Limb (tissue), 2 donors: ENCODE measurements around the gene SSTR1.

Source experiments
- DNase-seq, 2 donors: peaks; one replicate each; pipeline ENCODE4 v3.0.0-alpha.2; 2016; ENCODE audit errors: extremely low spot score in 2 of 2

SSTR1 gene

DNA sequence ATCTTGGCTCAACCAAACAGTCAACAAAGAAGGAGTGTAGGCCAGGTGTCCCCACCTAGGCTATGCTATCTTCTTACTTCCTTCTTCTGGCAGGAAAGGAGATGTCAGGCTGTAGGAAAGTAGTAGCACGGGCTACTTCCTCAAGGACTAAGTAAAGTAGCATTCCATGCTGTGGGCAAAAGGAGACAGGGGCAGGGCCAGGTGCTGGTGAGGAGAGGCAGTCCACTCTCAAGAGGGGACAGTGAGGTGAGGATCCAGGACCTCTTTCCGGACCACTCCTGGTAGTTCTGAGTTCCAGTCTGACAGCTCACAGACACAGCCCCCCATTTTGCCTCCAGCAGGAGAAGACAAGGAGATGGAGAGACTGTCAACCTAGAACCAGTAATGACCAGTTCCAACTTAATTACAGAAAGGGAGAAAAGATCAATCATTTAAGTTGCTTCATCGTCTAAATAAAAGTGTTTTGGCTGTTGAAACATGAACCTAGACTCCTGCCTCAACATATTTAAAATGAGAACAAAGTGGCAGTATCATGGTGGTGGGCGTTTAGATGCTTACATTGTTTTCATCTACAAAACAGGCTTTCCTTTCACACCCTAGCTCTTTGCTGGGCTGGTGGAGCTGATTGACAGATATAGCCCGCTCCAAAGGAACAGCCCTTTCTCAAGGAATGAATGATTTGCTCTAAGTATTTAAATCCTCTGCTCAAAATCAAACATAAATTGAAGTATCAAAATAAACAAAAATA, 5.1 kb upstream of the SSTR1 start:
- DNase-seq = no peak

DNA sequence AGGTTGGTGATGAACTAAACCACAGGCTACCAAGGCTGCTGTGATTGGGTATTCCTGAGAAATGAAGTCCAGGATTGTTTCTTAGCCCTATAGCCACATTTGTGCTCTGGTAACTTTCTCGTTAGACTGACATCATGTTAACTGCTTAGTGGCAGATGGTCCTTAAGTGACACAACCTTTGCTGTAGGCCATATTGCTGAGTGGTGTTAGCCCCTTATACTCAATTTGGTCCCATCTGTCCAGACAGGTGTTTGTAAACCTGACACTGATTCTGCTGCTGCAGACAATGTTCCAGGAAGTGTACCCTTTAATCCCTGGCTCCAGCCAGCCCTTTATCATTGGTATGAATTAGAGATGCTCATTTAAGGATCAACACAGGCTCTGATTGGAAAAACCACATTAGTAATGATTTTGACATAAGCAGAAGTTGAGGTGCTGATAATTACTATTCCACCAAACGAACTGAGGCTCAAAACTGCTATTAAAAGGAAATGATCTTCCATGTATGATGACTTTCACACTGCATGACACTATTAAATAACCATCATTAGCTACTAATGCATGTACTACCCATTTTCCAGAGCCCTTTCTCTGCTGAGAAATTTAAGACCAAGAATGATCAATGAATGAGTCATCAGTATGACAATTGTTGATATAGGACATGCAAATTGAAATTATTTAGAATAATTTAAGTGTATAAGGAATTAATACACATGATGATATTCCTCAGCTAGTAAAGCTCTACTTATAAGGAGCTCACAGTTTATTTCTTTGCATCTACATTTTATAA, 3.6 kb upstream of the SSTR1 start:
- DNase-seq = no peak

DNA sequence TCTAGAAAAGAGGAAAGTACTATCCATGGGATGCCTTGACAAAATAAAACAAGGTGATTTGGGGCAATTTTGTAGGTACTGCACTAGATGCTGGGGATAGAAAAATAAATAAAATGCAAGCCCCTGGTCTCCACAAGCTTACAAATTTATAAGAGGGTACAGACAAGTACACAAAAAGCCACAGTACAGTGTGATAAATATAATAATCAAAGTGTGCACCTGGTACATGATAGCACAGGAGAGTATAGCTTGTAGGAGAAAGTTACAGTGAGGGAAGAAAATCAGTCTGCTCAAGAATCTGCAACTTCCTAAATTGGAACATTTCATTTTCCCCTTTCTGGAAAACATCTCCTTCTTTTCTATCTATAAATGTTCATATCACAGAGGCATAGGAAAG, 3.0 kb upstream of the SSTR1 start:
- no peak for DNase-seq

DNA sequence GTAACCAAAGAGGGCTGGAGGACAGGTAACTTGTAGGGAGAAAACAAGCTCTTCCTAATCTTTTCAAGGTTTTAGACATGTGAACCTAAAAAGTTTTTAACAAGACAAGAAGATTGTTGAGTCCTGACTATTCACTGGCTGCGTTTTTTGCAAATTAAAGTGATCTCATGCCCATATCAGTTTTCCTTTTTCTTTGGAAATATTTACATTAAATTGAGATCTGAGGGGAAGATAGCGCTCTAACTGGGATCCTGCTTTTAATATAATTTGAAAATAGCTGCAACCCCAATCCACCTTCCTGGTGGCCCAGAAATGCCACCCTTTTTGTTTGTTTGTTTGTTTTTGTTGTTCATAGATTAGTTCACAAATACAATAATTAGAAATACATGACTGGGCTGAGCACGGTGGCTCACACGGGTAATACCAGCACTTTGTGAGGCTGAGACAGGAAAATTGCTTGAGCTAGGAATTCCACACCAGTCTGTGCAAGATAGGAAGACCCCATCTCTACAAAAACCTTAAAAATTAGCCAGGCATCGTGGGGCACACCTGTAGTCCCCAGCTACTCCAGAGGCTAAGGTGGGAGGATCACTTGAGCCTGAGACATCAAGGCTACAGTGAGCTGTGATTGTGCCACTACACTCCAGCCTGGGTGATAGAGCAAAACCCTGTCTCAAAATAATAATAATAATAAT, 2.4 kb upstream of the SSTR1 start:
- DNase-seq = no peak

DNA sequence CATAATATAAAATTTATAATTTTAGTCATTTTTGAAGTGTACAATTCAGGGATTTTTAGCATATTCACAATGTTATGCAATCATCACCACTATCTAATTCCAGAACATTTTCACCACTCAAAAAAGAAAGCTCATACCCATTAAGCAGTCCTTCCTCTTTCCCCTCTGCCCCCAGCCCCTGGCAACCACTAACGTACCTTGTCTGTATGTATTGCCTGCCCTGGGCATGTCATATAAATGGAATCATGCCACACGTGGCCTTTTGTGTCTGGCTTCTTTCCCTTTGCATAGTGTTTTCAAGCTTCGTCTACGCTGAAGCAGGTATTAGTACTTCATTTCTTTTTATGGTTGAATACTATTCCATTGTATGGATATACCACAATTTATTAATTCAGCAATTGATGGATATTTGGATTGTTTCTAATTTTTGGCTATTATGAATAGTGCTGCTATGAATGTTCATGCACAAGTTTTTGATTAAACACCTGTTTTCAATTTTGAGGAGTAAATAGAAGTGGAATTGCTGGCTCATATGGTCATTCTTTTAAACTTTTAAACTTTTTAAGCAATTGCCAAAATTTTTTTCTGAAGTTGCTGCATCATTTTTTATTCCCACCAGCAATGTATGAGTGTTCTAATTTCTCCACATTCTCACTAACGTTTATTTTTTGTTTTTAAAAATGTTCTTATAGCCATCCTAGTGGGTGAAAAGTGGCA, 1.6 kb upstream of the SSTR1 start:
- DNase-seq = no peak

DNA sequence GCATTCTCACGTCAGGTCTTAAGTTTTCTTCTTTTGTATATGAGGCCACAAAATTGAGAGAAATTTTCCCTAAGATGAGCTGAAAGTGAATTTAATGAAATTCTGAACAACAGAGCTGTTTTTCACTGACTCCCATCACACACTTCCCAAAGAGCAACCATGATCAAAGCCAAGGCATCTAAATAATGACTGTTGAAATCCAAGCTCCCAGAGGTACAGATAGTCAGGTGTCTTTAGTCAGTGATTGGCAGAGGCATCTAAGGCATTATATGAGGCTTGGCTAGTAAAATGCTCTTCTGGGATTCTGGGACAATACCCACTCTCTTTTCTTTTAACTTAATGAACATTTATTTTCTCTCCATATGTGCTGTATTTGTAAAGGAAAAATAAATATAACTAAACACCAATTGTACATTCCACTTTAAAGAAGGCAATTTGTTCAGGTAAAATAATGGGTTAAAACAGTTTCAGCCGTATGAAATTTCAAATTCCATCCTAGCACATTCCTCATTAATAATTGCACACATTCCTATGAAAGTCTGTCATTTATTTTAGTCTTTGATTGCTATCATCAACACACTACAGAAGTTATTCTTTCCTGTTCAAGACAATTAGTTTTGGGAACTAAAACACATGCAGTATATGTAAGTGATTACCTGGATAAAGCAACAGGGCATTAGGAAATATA, 871 bp upstream of the SSTR1 start:
- DNase-seq = no peak

DNA sequence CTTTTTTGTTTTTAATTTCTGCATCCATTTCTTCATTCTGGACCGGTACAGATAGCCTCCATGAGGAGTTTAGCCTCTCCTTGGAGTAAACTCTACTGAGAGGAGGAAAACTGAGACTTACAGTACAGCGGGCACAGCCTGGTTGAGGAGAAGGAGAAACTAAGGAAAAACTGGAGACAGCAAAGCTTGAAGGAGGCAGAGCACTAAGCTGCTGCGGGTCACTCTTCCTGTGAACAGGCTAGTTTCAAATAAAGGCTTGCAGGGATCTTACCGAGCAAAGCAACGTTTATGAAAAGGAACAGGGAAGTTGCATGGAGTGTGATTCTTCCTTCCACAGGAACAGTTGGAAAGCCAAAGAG, 348 bp upstream of the SSTR1 start:
- DNase-seq = no peak

DNA sequence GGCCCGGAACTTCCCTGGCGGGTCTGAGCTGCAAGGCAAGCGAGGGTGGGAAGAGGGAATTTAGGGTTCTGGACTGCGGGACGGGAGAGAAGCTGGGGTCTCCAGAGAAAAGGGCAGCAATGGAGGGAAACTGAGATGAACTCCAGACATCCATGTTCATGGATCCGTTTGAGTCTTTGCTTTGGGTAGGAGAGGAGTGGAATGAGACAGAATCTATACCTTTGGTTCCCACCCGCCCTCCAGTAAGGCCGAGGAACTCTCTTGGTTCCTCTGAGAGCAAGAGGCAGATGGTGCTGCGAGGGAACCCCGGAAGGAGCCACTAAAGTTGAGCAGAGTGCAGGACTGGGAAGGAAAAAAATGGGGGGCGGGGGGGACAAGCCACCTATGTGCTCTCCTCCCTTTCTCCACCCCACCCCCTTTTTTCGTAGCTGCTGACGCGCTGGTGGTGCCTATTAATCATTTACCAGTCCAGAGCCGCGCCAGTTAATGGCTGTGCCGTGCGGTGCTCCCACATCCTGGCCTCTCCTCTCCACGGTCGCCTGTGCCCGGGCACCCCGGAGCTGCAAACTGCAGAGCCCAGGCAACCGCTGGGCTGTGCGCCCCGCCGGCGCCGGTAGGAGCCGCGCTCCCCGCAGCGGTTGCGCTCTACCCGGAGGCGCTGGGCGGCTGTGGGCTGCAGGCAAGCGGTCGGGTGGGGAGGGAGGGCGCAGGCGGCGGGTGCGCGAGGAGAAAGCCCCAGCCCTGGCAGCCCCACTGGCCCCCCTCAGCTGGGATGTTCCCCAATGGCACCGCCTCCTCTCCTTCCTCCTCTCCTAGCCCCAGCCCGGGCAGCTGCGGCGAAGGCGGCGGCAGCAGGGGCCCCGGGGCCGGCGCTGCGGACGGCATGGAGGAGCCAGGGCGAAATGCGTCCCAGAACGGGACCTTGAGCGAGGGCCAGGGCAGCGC, 1.2 kb downstream of the SSTR1 start:
- DNase-seq = peak in 1 of 2 donors; percentile 65

DNA sequence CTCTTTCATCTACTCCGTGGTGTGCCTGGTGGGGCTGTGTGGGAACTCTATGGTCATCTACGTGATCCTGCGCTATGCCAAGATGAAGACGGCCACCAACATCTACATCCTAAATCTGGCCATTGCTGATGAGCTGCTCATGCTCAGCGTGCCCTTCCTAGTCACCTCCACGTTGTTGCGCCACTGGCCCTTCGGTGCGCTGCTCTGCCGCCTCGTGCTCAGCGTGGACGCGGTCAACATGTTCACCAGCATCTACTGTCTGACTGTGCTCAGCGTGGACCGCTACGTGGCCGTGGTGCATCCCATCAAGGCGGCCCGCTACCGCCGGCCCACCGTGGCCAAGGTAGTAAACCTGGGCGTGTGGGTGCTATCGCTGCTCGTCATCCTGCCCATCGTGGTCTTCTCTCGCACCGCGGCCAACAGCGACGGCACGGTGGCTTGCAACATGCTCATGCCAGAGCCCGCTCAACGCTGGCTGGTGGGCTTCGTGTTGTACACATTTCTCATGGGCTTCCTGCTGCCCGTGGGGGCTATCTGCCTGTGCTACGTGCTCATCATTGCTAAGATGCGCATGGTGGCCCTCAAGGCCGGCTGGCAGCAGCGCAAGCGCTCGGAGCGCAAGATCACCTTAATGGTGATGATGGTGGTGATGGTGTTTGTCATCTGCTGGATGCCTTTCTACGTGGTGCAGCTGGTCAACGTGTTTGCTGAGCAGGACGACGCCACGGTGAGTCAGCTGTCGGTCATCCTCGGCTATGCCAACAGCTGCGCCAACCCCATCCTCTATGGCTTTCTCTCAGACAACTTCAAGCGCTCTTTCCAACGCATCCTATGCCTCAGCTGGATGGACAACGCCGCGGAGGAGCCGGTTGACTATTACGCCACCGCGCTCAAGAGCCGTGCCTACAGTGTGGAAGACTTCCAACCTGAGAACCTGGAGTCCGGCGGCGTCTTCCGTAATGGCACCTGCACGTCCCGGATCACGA, 2.2 kb downstream of the SSTR1 start:
- peak in 1 of 2 donors; percentile 42 for DNase-seq

DNA sequence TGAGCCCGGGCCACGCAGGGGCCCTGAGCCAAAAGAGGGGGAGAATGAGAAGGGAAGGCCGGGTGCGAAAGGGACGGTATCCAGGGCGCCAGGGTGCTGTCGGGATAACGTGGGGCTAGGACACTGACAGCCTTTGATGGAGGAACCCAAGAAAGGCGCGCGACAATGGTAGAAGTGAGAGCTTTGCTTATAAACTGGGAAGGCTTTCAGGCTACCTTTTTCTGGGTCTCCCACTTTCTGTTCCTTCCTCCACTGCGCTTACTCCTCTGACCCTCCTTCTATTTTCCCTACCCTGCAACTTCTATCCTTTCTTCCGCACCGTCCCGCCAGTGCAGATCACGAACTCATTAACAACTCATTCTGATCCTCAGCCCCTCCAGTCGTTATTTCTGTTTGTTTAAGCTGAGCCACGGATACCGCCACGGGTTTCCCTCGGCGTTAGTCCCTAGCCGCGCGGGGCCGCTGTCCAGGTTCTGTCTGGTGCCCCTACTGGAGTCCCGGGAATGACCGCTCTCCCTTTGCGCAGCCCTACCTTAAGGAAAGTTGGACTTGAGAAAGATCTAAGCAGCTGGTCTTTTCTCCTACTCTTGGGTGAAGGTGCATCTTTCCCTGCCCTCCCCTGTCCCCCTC, 3.0 kb downstream of the SSTR1 start:
- peak in 1 of 2 donors; percentile 48 for DNase-seq

DNA sequence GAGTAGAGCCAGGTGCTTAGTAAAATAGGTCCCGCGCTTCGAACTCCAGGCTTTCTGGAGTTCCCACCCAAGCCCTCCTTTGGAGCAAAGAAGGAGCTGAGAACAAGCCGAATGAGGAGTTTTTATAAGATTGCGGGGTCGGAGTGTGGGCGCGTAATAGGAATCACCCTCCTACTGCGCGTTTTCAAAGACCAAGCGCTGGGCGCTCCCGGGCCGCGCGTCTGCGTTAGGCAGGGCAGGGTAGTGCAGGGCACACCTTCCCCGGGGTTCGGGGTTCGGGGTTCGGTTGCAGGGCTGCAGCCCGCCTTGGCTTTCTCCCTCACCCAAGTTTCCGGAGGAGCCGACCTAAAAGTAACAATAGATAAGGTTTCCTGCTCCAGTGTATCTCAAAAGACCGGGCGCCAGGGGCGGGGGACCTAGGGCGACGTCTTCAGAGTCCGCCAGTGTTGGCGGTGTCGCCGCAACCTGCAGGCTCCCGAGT, 3.6 kb downstream of the SSTR1 start:
- peak in 1 of 2 donors; percentile 36 for DNase-seq

DNA sequence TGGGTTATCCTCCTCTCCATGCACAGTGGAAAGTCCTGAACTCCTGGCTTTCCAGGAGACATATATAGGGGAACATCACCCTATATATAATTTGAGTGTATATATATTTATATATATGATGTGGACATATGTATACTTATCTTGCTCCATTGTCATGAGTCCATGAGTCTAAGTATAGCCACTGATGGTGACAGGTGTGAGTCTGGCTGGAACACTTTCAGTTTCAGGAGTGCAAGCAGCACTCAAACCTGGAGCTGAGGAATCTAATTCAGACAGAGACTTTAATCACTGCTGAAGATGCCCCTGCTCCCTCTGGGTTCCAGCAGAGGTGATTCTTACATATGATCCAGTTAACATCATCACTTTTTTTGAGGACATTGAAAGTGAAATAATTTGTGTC, 4.4 kb downstream of the SSTR1 start:
- no peak for DNase-seq

DNA sequence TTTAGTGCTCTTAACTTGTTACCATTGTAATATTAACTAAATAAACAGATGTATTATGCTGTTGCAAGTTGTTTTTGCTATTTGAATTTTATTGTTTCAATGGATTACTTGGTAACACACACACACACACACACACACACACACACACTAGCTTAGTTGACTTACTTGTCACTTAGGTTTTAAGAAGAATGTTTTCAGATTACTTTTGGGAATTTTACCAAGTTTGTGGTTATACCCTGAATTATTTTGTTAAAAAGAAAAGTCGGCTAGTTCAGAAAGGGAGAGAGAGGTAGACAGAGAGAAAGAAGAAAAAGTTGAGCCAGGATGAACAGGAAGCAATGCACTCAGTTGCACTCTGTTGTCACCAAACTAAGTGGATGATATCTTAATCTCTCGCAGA, 5.3 kb downstream of the SSTR1 start:
- no peak for DNase-seq

DNA sequence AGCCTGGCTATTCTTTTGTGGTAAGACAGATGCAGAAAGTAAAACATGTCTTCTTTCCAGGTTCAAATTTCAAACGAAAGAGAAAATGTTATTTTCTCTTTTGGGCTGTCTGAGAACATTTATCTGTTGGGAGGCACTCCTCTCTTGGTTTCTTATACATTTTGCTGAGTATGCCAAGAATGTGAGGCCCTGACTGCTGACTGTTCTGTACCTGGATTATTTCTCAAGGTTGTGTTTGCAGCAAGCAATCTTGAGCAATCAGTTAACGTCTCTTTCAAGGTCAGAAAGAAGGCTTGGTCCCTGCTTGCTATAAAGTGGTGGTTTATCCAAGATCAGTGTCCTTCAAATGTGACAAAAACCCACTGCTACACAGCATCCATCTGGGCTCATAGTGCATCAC, 9.8 kb downstream of the SSTR1 start:
- no peak for DNase-seq

DNA sequence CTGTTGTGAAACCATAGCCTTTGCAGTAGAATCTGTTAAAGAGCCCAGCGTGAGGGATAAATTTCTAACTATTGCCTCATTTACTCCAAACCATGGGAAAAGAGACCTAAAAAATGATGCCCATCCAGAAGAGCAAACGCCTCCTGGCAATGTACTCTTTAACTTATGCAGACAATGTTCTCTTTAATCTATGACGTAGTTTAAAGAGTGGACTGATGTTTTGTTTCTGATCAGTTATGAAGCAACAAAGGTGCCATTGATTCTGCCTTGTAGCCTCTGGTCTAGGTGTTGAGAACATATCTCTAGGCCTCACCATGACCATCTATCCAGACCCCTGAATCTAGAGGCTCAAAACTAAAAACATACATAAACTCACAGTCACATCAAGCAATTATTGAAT, 13.4 kb downstream of the SSTR1 start:
- DNase-seq = no peak

DNA sequence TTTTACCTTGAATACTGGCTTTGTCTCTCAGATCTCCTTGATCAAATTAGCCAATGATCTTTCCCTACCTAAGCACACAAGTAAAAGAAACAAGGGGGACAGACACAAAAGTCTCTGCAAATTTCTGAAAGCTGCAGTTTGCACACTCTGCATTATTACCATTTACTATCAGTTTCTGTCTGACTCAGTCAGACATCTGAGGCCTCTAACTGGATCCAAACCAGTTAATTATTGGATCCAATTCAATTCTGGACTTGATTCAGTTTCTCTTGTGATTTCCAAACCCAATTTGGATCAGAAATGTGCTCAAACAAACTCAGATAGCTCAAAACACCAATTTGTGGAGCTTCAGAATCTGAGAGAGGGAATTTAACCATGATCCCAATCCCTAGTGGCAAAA, 16.6 kb downstream of the SSTR1 start:
- DNase-seq = no peak

DNA sequence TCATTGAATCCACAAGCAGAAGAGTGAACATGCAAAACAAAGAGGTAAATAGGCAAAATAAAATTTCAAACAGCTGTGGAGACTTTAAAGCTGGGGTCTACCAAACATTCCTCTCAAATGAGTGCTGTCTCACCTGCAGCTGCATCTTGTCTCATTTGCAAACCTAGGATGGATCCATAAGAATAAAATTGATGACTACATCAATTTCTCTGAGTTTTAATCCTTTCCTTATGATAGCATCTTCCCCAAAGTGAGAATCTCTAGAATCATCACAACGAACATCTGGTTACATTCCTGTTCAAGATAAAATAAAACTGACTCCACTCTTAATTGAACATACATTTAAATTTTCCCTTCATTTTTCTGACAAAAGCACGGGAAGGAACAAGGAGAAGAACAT, 18.2 kb downstream of the SSTR1 start:
- no peak for DNase-seq

DNA sequence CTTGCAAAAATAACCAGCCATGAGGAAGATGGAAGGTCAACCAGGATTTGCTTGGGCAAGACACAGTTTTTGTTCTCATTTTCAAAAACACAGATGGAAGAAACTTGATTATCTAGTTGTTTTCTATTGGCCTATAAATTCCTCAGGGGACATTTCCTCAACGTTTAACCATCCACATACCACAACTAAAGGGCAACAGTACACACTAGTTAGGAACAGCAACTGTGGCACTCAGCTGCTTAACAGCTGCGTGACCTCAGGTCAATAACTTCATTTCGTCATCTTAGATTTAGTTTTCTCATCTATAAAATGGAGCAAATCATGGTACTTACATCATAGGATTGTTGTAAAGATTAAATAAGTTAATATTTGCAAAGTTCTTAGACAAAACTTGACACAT, 18.7 kb downstream of the SSTR1 start:
- DNase-seq = no peak
